ENCODE measurements around the gene SARDH. TPM values are rescaled to one million over a fixed set of nuclear protein-coding genes. Genes with fewer than 3 reads are reported as not detected.
"Not testable (repeated sequence)": the region's sequence is repeated elsewhere in the genome, so short reads cannot be mapped to it uniquely, and the experiment has no call there.

Gene SARDH
- total RNA-seq, 1 donor from 2014 or later: 5.1 TPM

DNA sequence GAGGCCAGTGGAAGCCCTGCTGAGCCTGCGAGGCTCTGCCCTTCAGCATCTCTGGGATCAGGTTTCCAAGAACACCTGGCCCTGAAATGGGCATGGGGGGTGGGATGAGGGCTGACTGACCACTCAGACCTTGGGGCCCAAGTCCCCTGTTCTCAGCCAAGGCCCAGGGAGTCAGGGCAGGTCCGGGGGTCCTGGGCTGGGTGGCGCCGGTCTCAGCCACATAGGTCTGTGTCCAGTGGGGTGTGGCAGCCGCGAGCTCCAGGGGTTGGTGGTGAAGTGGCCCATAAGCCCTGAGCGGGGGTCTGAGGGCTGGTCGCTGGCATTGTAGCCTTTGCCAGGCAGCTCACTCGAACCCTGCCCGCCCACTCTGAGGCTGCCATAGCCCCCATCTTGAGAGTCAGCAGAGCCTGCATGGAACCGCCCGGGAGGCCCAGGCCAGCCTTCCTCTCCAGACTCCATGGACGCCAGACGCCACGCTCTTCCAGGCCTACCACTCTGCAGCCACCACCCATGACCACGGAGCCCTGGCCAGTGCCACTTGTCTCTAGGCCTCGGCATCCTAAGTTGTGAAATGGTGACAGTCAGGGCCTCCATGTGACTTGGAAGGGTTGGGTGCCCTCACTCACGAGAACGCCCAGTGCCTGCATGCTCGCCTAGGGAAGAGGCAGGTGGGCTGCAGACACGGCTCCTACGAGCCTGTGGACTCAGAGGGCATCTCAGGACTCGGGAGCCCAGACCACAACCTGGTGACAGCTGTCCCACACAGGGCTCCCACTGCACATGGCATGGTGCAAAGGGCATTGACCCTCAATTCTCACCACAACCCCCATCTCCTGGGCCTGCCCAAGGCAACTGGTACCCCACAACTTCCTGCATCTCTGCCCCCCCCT is 108.7 kb downstream of the SARDH start:
- H3K27me3 Mint-ChIP-seq: peaks cover 25% of the 10 kb centered on the region
- no peak for DNase-seq (ENCODE audit: low spot score, unreplicated experiment)
- TF ChIP-seq, protein P1, sequence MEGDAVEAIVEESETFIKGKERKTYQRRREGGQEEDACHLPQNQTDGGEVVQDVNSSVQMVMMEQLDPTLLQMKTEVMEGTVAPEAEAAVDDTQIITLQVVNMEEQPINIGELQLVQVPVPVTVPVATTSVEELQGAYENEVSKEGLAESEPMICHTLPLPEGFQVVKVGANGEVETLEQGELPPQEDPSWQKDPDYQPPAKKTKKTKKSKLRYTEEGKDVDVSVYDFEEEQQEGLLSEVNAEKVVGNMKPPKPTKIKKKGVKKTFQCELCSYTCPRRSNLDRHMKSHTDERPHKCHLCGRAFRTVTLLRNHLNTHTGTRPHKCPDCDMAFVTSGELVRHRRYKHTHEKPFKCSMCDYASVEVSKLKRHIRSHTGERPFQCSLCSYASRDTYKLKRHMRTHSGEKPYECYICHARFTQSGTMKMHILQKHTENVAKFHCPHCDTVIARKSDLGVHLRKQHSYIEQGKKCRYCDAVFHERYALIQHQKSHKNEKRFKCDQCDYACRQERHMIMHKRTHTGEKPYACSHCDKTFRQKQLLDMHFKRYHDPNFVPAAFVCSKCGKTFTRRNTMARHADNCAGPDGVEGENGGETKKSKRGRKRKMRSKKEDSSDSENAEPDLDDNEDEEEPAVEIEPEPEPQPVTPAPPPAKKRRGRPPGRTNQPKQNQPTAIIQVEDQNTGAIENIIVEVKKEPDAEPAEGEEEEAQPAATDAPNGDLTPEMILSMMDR (IDR thresholded peaks at IDR 0.05; ENCODE audit: unreplicated experiment): no peak

GRCh38 chr9:133628766-133629165 is 109.4 kb downstream of the SARDH start:
- TF ChIP-seq, protein P1 (IDR thresholded peaks at IDR 0.05; ENCODE audit: unreplicated experiment): no peak
- no peak for DNase-seq (ENCODE audit: low spot score, unreplicated experiment)
- Mint-ChIP-seq H3K27ac (no peak overlapping the region), H3K36me3 (ENCODE audit: insufficient read depth) (no peaks in the 10 kb centered on the region), H3K4me3 (ENCODE audit: low read depth) (no peak overlapping the region), H3K9me3 (ENCODE audit: low read depth) (peaks cover 10% of the 10 kb centered on the region), H3K27me3 (peaks cover 25% of the 10 kb centered on the region), H3K4me1 (ENCODE audit: low read depth) (no peaks in the 10 kb centered on the region)

More for the DNA sequence above, 108.7 kb downstream of the SARDH start:
- Mint-ChIP-seq H3K4me1 (ENCODE audit: low read depth) (no peaks in the 10 kb centered on the region), H3K9me3 (ENCODE audit: low read depth) (peaks cover 10% of the 10 kb centered on the region), H3K27ac (no peak overlapping the region), H3K36me3 (ENCODE audit: insufficient read depth) (no peaks in the 10 kb centered on the region), H3K4me3 (ENCODE audit: low read depth) (no peak overlapping the region)

- DNase-seq (ENCODE audit: low spot score, unreplicated experiment): no peak
- no peak overlapping the region for H3K4me3 Mint-ChIP-seq (ENCODE audit: low read depth)
- no peak overlapping the region for H3K27ac Mint-ChIP-seq
- peaks cover 10% of the 10 kb centered on the region for H3K9me3 Mint-ChIP-seq (ENCODE audit: low read depth)
- TF ChIP-seq, protein P1 (IDR thresholded peaks at IDR 0.05; ENCODE audit: unreplicated experiment): no peak
- peaks cover 28% of the 10 kb centered on the region for H3K27me3 Mint-ChIP-seq
- no peaks in the 10 kb centered on the region for H3K36me3 Mint-ChIP-seq (ENCODE audit: insufficient read depth)
- H3K4me1 Mint-ChIP-seq (ENCODE audit: low read depth): no peaks in the 10 kb centered on the region
Measured at GRCh38 chr9:133627341-133627740, 110.8 kb downstream of the SARDH start.

- H3K9me3 Mint-ChIP-seq (ENCODE audit: low read depth); H3K27ac Mint-ChIP-seq; H3K4me1 Mint-ChIP-seq (ENCODE audit: low read depth); DNase-seq (ENCODE audit: low spot score, unreplicated experiment); H3K36me3 Mint-ChIP-seq (ENCODE audit: insufficient read depth); H3K4me3 Mint-ChIP-seq (ENCODE audit: low read depth): not testable (repeated sequence)
- H3K27me3 Mint-ChIP-seq: peaks cover 38% of the 10 kb centered on the region
Measured at GRCh38 chr9:133626008-133626407, 112.1 kb downstream of the SARDH start.

- no peak overlapping the region for H3K27ac Mint-ChIP-seq
- H3K4me1 Mint-ChIP-seq (ENCODE audit: low read depth): no peaks in the 10 kb centered on the region
- DNase-seq (ENCODE audit: low spot score, unreplicated experiment): no peak
- peaks cover 10% of the 10 kb centered on the region for H3K9me3 Mint-ChIP-seq (ENCODE audit: low read depth)
- TF ChIP-seq, protein P1 (IDR thresholded peaks at IDR 0.05; ENCODE audit: unreplicated experiment): no peak
- H3K27me3 Mint-ChIP-seq: peaks cover 62% of the 10 kb centered on the region
- H3K4me3 Mint-ChIP-seq (ENCODE audit: low read depth): no peak overlapping the region
- H3K36me3 Mint-ChIP-seq (ENCODE audit: insufficient read depth): no peaks in the 10 kb centered on the region
Measured at GRCh38 chr9:133622555-133622954, 115.6 kb downstream of the SARDH start.
